HG02623 (cell line): ENCODE results near the gene PMFBP1.
"Not testable (repeated sequence)": the region's sequence is repeated elsewhere in the genome, so short reads cannot be mapped to it uniquely, and the experiment has no call there.

Experiments used
- ATAC-seq: cut with Tn5 transposase; IDR thresholded peaks from one replicate; pipeline ENCODE4 v1.9.1; 2021; ENCODE audit warnings: moderate library complexity; ENCODE audit not compliant: unreplicated experiment

PMFBP1 gene

DNA sequence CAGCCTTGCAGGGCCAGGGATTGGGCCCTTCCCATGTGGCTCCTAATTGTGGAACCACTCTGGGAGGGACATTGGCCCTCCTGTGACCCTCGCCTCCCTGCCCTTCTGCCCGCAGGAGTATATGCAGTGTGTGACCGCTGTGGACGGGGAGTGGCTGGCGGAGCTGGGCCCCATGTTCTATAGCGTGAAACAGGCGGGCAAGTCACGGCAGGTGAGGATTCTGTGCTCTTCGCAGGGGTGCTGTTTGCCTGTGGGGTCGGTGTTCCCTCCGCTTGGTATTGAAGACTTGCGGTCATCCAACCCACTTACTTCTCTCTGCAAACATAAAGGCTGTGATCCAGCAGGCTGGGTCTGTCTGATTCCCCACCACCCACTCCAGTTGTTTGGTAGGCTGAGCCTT lies 62.7 kb downstream of the PMFBP1 start:
- ATAC-seq: no peak

DNA sequence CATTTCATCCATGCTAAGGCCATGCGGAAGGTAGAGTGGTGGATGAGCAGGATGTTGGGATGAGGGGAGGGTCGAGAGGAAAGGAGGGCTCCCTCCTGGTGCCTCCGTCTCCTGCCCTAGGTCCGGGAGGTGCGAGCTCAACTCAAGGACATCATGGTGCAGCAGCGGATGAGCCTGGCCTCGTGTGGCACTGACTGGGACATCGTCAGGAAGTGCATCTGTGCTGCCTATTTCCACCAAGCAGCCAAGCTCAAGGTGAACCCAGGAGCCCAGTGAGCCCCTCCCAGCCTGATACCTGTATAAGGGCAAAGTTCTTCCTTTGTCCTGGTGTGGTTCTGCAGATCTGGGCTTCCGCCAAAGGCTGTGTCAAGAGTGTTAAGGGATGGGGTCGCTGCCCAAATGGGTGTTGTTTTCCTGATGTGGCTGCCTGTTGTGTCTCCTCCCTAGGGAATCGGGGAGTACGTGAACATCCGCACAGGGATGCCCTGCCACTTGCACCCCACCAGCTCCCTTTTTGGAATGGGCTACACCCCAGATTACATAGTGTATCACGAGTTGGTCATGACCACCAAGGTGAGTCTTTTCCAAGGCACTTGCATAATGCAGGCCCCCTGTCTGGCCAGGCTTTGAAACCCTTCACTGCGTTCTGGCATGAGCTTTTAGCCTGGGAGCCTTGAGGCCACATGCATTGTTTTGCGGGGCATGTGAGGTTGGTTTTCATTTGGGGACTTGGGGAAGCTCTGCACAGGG lies 63.4 kb downstream of the PMFBP1 start:
- ATAC-seq: no peak

DNA sequence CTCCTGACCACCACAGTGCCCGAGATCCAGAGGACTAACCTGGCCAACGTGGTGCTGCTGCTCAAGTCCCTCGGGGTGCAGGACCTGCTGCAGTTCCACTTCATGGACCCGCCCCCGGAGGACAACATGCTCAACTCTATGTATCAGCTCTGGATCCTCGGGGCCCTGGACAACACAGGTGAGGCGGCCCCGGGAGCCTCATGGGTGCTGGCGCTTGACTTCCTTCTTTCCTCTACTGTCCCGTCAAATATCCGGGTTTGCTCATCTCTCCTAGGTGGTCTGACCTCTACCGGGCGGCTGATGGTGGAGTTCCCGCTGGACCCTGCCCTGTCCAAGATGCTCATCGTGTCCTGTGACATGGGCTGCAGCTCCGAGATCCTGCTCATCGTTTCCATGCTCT lies 64.6 kb downstream of the PMFBP1 start:
- no peak for ATAC-seq

DNA sequence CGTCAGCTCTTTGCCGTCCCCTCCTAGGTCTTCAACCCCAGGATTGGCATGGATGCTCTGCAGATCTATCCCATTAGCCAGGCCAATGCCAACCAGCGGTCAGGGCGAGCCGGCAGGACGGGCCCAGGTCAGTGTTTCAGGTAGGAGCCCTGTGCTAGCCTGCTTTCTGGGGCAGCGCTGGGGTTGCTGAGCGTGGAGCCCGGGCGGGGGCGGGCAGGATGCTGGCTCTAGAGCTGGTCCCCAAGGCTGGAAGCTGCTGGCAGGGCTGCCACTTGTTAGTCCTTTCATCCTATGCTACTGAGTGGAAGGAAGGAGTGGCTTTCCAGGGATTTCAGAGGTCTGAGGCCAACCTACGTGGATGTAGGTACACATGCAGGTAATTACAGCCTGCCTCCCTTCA lies 66.0 kb downstream of the PMFBP1 start:
- no peak for ATAC-seq

DNA sequence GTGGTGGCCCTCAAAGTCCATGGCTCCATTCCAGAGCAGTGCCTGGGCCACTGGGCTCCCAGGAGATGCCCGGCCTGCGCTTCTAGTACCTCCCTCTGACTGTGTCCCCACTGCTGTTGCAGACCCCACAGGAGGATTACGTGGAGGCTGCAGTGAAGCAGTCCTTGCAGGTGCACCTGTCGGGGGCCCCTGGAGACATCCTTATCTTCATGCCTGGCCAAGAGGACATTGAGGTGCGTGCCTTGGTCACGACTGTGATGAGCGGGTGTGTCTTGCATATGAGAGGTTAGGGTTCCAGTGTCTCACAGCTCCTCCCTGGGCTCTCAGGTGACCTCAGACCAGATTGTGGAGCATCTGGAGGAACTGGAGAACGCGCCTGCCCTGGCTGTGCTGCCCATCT lies 67.0 kb downstream of the PMFBP1 start:
- ATAC-seq: no peak

DNA sequence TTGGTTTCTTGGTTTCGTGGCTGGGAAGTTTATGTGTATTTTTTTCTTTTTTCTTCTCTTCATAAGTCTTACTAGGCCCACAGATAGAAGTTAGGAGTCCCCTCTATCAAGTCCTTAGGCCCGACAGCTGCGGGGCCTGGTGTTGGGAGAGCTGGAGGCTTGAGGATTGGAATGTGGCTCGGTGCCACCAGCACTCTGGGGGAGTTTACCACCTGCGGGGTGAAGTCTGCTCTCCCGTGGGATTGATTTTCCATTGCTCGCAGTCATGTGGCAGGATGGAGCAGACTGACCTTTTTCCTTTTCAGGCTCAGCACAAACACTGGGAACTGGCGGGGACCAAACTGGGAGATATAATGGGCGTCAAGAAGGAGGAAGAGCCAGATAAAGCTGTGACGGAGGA lies 70.8 kb downstream of the PMFBP1 start:
- no peak for ATAC-seq

DNA sequence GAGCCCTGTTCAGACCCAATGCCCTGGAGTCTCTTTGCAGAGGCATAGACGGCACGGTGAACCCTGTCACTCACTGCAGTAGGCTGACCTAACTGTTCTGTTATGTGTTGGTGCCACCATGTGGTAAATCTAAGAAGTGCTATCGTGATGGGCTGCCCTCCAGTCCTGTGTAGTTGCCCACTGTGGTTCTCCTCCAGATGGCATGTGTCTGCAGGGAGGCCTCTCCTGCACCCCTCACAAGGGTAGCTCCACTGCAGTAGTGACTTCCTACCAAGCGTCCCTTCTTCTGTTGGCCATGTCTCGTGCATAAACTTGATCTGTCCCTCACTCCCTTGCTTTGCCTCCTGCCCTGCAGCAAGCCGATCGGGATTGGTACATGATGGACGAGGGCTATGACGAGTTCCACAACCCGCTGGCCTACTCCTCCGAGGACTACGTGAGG lies 72.6 kb downstream of the PMFBP1 start:
- ATAC-seq: peak; percentile 72

DNA sequence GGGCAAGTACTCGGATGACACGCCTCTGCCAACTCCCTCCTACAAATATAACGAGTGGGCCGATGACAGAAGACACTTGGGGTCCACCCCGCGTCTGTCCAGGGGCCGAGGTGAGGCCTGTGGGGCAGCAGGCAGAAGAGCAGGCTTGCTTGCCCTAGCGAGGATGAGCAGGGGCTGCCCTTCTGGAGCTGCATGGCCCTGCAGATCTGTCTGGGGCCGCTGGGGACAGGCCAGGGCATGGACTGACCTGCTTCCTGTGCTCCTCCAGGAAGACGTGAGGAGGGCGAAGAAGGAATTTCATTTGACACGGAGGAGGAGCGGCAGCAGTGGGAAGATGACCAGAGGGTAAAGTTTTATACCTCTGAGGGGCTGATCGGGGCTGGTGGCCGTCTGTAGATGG lies 73.0 kb downstream of the PMFBP1 start:
- ATAC-seq: no peak

DNA sequence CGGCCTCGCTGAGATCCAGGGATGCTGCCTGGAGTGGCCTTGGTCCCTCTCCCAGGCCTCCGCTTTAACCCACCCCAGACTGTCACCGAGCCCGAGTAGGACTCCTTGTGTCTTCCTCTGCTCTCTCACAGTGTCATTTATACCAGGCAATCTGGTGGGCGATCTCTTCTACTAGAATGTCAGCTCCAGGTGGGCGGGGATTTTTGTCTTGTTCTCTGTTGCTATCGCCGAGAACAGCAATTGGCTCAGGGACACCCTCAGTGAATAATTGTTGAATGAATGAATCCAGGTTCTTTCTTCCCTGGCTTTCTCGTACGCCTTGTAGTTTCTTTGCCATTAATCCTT lies 77.7 kb downstream of the PMFBP1 start:
- ATAC-seq: no peak

DNA sequence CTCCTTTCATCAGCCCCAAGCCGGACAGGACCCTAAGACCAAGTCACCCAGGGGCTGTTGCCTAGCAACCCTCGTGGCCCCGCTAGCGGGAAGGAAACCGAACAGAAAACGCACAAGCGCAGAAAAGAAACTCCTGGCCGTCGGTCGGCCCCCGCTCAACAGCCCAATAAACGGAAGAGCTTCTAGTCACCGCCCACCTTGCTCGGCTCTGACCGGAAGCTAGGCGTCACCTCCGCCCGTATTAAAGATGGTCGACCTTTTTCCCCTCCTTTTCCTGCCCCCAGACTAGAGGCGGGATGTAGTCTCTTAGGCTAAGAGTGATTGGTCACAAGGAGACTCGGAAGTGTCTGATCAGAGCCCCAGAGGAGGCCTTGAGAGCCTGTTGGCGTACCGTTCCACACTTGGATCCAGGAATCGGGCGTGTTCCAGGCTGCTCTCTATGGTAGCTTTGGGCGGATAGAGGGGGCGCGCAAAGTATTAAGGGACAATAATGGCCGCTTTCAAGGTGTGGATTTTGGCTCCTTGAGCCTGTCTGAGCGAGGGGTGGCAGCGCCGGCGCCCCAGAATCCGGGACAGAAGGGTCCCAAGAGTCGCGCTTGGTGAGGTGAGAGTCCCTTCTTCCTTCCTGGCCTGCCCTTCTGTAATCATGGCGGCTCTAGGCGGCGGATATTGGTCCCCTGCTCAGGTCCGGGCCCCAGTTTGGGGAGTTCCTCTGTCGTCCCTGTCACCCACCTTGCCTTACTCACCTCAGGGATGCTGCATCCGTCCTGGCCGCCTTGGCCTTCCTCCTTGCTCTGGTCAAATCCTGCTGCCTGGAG lies 78.3 kb downstream of the PMFBP1 start, which contains the start of the genes DHX38 and TXNL4B:
TSS of gene DHX38 (plus strand) at position 400 of the 818 bp plus-strand sequence. CDS start 2,311 bp downstream, outside the sequence.
TSS of gene TXNL4B (minus strand) at position 173 of the 818 bp plus-strand sequence. CDS start 2,871 bp downstream, outside the sequence.
- peak; percentile 97 for ATAC-seq

DNA sequence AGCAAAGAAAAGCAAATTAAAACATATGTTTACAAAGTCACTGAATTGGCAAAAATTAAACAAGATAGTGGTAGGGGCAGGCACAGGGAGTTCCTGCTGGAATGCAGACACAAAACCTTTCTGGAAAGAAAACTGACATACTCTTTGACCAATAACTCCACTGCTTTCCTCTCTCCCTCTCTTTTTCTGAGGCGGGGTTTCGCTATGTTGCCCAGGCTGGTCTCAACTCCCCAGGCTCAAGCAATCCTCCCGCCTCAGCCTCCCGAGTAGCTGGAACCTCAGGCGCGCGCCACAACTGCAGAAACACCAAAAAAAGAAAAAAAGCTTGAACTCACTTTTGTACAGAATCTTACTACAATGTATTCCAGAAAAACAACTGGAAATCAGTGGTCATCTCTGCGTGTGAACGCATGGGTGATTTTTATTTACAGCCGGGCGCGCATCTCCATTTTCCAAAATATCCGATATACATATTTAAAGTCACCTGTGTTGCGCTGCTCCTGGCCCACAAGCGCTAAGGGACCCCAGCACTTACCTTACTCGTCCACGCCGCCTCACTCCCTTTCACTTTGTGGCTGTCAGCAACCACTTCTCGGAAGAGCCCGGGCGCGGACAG lies 79.0 kb downstream of the PMFBP1 start:
- no peak for ATAC-seq

DNA sequence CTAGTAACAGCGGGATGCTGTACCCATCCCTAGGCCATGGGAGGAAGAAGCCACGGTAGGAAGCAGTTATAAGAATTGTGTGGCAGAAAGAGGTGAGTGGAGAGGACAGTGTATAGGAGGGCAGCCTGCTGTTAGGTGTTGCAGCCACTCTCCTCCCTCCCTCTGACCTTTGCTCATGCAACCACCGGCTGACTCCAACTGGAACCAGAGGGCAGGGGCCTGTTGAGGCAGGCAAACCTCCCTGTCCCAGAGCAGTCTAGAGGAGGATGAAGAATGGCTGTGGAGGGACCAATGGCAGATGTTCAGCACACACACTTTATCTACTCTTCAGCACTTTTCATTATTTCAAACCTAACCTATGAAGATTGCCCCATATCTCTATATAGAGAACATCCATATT lies 80.7 kb downstream of the PMFBP1 start:
- no peak for ATAC-seq

DNA sequence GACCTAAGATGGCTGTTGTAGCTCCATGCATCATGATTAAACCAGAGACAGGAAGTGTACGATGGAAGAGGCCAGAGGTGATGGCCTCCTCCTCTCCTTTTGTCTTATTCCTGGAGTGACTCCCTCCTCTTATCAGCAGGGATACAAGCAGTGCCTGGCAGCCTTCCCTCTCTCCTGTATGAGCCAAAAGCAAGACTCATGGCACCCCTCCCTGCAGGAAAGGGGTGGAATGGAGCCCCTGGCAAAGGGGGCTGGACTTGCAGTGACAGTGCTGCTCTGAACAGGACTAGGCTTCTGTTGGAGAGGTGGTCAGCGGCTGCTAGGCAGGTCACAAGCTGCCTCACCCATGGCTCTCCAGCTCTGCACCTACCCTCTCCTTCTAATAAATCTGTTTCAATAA lies 87.0 kb downstream of the PMFBP1 start:
- no peak for ATAC-seq

DNA sequence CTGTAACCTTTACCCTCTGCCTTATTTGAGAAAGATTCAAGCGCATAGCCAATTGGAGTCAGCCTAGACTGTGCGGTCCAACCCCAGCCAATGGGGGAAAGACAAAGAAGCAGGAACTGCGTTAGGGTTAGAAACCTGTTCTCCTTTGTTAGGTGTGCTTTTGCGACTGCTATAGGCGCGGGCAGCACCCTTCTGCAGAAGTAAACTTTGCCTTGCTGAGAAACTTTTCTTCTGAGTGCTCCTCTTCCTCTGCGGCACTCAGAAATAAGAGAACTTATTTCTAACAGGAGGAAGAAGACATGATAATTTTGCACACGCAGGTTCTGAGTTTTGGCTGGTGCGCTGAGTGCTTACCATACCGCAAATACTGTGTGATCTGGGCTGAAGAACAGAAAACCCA lies 87.5 kb downstream of the PMFBP1 start:
- no peak for ATAC-seq

DNA sequence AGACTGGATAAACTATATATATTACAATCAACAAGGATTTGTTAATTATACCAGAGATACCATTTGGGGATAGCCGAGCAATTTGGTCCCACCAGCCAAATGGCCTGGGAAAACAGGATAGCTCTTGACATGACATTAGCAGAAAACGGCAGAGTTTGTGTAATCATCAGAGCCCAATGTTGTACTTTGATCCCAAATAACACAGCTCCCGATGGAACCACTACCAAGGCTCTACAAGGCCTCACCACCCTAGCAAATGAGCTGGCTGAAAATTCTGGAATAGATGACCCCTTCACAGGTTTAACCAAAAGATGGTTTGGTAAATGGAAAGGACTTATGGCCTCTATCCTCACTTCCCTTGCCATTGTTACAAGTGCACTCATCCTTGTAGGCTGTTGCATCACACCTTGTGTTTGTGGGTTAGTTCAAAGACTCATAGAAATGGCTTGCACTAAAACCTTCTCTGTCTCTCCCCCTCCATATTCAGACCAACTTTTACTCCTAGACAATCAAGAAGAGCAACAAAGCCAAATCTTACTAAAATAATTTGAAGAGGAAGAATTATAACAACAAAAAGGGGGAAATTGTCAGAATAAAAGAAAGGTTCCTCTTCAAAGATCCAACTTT lies 88.1 kb downstream of the PMFBP1 start:
- no peak for ATAC-seq

DNA sequence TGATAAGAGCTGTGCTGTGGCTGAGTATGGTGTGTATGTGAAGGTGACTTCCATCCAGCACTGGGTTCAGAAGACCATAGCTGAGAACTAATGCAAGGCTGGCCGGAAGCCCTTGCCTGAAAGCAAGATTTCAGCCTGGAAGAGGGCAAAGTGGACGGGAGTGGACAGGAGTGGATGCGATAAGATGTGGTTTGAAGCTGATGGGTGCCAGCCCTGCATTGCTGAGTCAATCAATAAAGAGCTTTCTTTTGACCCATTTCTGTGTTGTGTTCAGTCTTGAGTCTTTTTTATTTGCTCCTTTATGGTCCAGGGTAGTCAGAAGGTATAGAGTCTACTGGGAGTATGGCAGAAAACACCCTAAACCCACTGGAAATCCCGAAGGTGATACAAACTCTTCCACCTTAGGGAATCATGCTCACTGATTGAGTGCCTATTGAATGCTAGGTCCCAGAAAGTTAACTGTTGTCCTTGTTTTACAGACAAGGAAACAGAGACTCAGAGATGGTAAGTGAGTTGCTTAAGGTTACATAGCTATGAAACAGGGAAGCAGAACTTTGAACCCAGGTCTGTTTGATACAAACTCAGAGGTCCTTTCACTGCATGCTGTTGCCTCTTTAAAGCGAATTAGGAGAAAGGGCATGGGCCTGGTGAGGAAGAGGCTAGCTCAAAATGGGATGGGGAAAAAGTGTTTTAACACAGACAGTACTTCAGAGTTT lies 94.8 kb downstream of the PMFBP1 start:
- not testable (repeated sequence) for ATAC-seq

DNA sequence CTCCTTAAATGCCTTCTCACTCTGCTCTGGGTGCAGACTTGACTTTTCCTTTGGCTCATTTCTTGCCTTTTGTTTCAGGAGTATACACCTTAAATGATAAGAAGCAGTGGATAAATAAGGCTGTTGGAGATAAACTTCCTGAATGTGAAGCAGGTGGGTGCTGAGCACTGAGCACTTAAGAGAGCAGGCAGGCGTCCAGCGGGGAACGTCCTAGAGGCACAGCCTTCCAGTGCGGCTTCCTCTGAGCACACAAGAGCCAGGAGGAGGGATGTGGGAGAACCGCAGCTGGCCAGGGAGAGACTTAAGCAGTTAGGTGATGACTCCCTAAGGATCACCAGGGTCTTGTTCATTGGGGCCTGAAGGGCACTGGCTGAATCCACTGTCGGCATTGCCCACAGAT lies 96.9 kb downstream of the PMFBP1 start:
- not testable (repeated sequence) for ATAC-seq

DNA sequence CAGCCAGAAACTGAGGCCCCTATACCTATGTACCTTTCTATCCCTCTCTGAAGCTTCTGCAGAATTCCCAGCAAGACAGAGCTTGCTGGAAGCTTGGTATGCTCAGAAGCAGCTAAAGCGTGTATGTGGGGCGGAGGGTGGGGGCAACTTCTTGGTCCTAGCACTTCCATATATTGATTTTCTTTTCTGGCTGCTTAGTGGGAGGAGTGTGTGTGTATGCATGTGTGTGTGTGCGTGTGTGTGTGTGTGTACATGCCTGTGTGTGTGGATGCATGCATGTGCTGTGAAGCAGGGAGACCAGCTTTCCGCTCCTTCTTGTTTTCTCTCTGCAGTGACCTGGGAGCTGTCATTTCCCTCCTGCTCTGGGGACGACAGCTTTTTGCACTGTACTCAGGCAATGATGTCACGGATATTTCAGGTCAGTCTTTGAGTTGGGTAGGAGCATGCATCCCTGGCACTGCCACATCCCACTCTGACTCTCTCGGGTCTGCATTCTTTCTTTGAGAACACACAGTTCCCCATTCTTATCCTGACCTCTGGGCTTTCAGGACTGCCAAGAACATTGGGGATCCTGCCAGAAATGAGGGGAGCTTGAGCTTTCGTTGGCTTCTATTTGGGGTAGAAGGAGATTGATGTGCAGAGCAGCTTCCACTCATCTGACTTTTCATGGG lies 98.3 kb downstream of the PMFBP1 start:
- no peak for ATAC-seq

DNA sequence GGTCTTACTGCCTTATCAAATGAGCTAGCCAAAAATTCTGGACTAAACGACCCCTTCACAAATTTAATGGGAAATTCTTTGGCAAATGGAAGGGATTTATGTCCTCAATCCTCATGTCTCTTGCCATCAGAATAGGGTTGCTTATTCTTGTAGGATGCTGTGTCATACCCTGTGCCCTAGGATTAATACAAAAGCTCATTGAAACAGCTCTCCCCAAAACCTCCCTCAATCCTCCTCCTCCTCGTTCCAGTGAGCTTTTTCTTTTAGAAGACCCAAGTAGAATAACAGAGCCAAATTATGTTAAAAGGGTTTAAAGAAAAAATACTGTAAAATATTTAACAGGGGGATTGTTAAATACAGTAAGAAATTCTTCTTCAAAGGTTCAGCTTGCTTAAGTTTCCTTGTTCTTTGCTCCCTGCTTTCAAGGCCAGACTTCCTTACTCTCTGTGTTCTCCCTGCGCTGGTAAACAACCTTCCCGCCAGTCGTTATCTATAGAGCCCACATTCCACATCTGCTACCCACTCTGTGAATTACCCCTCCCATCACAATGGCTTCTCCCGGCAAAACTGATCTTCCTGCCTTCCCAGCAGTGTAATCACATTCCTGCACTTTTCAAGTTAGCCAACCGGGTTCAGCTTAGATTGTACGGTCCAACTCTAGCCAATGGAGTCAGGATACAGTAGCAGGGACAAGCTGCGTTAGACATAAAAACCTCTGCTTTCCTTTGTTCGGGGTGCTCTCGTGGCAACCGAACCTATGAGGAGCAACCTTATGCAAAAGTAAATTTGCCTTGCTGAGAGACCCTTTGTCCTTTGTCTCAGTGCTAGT lies 99.2 kb downstream of the PMFBP1 start:
- ATAC-seq: no peak
